ENCODE measurements around the gene SLIT2. TPM values are rescaled to one million over a fixed set of nuclear protein-coding genes. Genes with fewer than 3 reads are reported as not detected.

The SLIT2 gene
- total RNA-seq, 1 donor from 2014 or later, result 8.6 TPM

DNA sequence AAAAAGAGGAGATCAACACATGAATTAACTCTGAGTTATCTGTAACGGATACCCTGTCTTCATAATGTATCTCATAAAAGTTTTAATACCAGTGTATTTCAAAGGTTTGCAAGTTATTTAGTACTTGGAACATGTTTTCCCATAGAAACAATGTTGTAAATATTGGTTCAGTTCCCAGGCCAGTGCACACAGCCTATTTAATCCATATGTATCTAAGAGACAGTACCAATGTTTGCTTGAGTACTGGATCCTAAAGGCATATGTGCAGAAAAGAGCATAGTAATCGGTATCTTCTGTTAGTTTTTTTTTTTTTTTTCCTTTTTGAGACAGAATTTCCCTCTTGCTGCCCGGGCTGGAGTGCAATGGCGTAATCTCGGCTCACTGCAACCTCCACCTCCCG, 46.1 kb downstream of the SLIT2 start:
- DNase-seq (ENCODE audit: low spot score), result no peak

DNA sequence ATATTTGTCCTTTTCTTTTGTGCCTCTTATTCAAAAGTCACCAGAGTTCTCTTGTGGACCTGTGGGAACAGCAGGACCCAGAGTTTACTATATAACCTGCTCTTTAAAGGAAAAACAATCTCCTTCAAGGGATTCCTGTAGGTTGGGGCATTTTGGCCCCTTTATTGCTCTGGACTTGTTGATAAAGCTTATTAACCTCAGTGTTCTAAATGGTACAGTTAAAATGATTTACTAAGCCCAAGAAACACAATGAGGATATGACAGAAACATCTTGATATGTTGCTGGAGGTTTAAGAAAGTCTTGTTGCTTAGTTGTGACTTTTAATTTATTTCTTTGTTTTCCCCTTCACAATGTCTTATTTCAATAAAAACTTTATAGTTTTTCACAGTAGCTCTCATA, 46.8 kb downstream of the SLIT2 start:
- DNase-seq (ENCODE audit: low spot score), result no peak
- intact Hi-C loops (cut with DNase I), result loop anchor here (10.0 kb wide), 1 partner anchor 246 kb away; no protein-coding TSS in a partner anchor

More for the DNA sequence above, 46.1 kb downstream of the SLIT2 start:
- intact Hi-C loops (cut with DNase I), result loop anchor here (10.0 kb wide), 1 partner anchor 247 kb away; no protein-coding TSS in a partner anchor

DNA sequence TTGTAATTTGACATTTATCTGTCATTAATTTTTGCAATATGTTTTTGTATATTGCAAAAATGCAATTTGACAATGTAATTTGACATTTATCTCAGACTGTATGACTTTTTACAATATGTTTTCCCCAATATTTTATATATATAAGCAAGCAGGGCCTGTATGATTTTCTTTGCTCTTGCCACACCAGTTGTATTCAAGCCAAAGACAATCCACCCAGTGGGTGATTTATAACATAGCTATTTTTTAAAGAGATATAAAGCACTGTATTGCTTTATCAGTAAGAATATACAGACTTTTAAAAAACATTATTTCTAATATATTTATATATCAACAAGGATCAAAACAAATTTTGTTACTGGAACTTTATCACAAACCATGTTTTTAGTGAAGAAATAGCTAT, 47.3 kb downstream of the SLIT2 start:
- intact Hi-C loops (cut with DNase I), result loop anchor here (10.0 kb wide), 1 partner anchor 246 kb away; no protein-coding TSS in a partner anchor
- DNase-seq (ENCODE audit: low spot score), result no peak

DNA sequence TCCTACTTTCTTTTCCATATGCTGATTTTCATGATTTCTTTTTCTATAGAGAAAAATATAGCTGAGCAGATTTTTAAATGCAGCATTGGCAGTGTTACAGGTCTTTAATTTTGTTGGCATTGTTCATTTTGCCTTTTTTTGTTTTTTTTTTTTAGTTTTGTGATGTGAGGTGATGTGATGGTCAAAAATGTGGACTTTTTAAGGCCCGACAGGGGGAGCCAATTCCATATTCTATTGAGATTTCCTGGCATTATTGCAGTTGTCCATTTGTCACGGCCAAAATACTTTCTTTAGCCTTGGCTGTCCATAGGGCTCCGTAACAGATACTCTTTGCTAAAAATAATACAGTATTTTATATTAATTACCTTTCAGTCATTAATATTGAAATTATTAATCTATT, 47.8 kb downstream of the SLIT2 start:
- intact Hi-C loops (cut with DNase I), result loop anchor here (10.0 kb wide), 1 partner anchor 245 kb away; no protein-coding TSS in a partner anchor

DNA sequence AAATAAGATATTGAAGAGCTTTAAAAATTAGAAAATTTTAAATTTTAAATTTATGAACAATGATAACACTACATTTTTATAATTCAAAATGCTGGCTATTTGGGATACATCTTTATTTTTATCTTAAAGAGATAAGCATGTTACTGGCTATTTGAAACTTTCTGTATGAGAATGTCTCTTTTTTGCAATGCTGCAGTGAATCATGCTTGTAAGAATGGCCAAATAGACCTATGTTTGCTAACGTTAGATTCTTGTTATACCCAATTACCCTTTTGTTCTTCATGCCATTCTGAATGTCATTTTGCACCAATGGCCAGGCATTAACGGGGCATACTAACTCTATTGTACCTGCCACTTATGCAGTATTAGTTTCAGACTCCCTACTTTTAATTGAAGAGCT, 49.5 kb downstream of the SLIT2 start:
- no peak for DNase-seq (ENCODE audit: low spot score)
- intact Hi-C loops (cut with DNase I), result no loop called here

More for the DNA sequence above, 47.8 kb downstream of the SLIT2 start:
- no peak for DNase-seq (ENCODE audit: low spot score)

All from cardiac septum (tissue), 1 donor.